C4-2B (cell line): ENCODE data around the gene MVB12B.

Experiments used
- CTCF ChIP-seq: fragments of 450-650 bp; conservative IDR thresholded peaks from 2 replicates; pipeline ENCODE4 v1.5.1; 2017; ENCODE audit warnings: mild to moderate bottlenecking
- ZFX ChIP-seq: fragments of 450-650 bp; IDR thresholded peaks from 2 replicates; pipeline ENCODE4 v1.6.1; 2017

DNA sequence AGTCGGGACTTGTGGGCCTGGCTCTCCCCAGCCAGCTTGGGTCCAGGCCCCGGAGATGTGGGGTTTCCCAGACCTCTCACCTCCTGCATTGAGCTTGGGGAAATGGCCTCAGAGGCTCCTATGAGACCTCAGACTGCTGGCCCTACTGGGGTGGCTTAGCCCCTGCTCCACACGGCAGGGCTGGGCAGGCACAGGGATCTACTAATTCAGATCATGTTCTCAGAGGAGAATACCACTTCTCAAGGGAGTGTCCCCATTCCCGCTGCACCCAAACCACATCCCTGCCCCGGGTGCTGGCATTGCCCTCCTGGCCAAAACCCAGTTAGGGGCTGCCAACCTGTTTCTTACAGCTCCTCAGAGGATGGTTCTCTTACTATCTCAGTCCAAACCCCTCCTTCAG lies 205.0 kb downstream of the MVB12B start:
- TF ChIP-seq CTCF (no peak), ZFX (no peak)
